Smooth muscle cell (in vitro differentiated cells): ENCODE data around the gene GPR42. TPM values are rescaled to one million over a fixed set of nuclear protein-coding genes. Genes with fewer than 3 reads are reported as not detected.
"Not testable (repeated sequence)": the region's sequence is repeated elsewhere in the genome, so short reads cannot be mapped to it uniquely, and the experiment has no call there.

Experiments
- DNase-seq: peaks from one replicate; lab custom pipeline; 2025; ENCODE audit not compliant: unreplicated experiment; lab: John Stamatoyannopoulos, UW
- H2AFZ ChIP-seq: fragments of 200-600 bp; sonication (generic); 2 replicates; pipeline ENCODE4 v1.6.0; 2016; ENCODE audit warnings: antibody characterized with exemption, low read depth, mild to moderate bottlenecking
- H3F3A ChIP-seq: fragments of 200-600 bp; sonication (generic); 2 replicates; pipeline ENCODE4 v1.6.0; 2017; ENCODE audit warnings: antibody characterized with exemption, low read depth
- H3K27ac ChIP-seq: fragments of 200-600 bp; sonication (generic); 2 replicates; pipeline ENCODE4 v1.5.1; 2016; ENCODE audit warnings: low read depth, mild to moderate bottlenecking
- H3K27me3 ChIP-seq: fragments of 200-600 bp; sonication (generic); 2 replicates; pipeline ENCODE4 v1.6.1; 2016; ENCODE audit warnings: low read depth, mild to moderate bottlenecking
- H3K36me3 ChIP-seq: fragments of 200-600 bp; sonication (generic); 2 replicates; pipeline ENCODE4 v1.5.1; 2016; ENCODE audit warnings: low read depth
- H3K4me1 ChIP-seq: fragments of 200-600 bp; sonication (generic); 2 replicates; pipeline ENCODE4 v1.5.1; 2016; ENCODE audit warnings: low read depth
- H3K4me2 ChIP-seq: fragments of 200-600 bp; sonication (generic); 2 replicates; pipeline ENCODE4 v1.6.0; 2016; ENCODE audit warnings: mild to moderate bottlenecking
- H3K4me3 ChIP-seq: fragments of 200-600 bp; sonication (generic); 2 replicates; pipeline ENCODE4 v1.5.1; 2016; ENCODE audit warnings: mild to moderate bottlenecking
- H3K79me2 ChIP-seq: fragments of 200-600 bp; sonication (generic); 2 replicates; pipeline ENCODE4 v1.6.0; 2016; ENCODE audit warnings: low read depth, mild to moderate bottlenecking
- H3K9ac ChIP-seq: fragments of 200-600 bp; sonication (generic); 2 replicates; pipeline ENCODE4 v1.6.0; 2016; ENCODE audit warnings: low read depth
- H3K9me3 ChIP-seq: fragments of 200-600 bp; sonication (generic); replicated peaks from 2 replicates; pipeline ENCODE4 v1.5.1; 2016; ENCODE audit warnings: low read depth
- H4K20me1 ChIP-seq: fragments of 200-600 bp; sonication (generic); 2 replicates; pipeline ENCODE4 v1.6.0; 2016; ENCODE audit warnings: low read depth
- CTCF ChIP-seq: fragments of 200-600 bp; sonication (generic); IDR thresholded peaks from 2 replicates; pipeline ENCODE4 v1.5.1; 2017; ENCODE audit warnings: borderline replicate concordance, mild to moderate bottlenecking, antibody characterized with exemption; ENCODE audit not compliant: insufficient read depth, poor library complexity, severe bottlenecking
- WGBS: methylation state at CpG from one replicate; pipeline ENCODE4 v1.1.7; 2016; ENCODE audit warnings: low lambda C conversion rate; 5-methylcytosine and 5-hydroxymethylcytosine counted together
- polyA plus RNA-seq: library from polyadenylated mRNA; unstranded; fragments of >200 nt; fragmentation: Nextera tagmentation; extraction: Ambion mirVana; gene quantifications from 2 replicates; pipeline ENCODE4 v1.2.1, GENCODE V29; 2016
- total RNA-seq: library from RNA; depleted of rRNA; stranded (reverse); fragments of >200 nt; gene quantifications from 2 replicates; pipeline ENCODE4 v1.2.3, GENCODE V29; 2014

GPR42 gene
- total and polyA plus RNA-seq, 2 experiments from 2014 or later, result not detected

- Histone ChIP-seq H3K79me2 (no peaks in the 10 kb centered on the region), H3K9me3 (no peaks in the 10 kb centered on the region), H3K4me1 (no peaks in the 10 kb centered on the region), H3K4me3 (no peak overlapping the region), H3K36me3 (no peaks in the 10 kb centered on the region), H3K27ac (no peak overlapping the region), H2AFZ (no peak overlapping the region), H3K27me3 (no peaks in the 10 kb centered on the region), H4K20me1 (no peaks in the 10 kb centered on the region), H3F3A (no peaks in the 10 kb centered on the region), H3K9ac (no peak overlapping the region), H3K4me2 (no peak overlapping the region)
- 65% methylated on average over 6 of the region's 6 CpGs for WGBS
- DNase-seq, result no peak
- no peak for TF ChIP-seq CTCF
These were observed 14.9 kb upstream of the GPR42 start for GRCh38 chr19:35355791-35356460.

- H3K4me1 ChIP-seq, result no peaks in the 10 kb centered on the region
- H2AFZ ChIP-seq, result peak within 1 kb of the TSS; percentile 58
- DNase-seq, result no peak
- H3K27me3 ChIP-seq, result no peaks in the 10 kb centered on the region
- H3K4me3 ChIP-seq, result no peak within 1 kb of the TSS
- H3K79me2 ChIP-seq, result no peaks in the 10 kb centered on the region
- TF ChIP-seq CTCF, result no peak
- no peaks in the 10 kb centered on the region for H3K9me3 ChIP-seq
- H3K36me3 ChIP-seq, result no peaks in the 10 kb centered on the region
- H3K9ac ChIP-seq, result no peak within 1 kb of the TSS
- 67% methylated on average over 18 of the region's 18 CpGs for WGBS
- H3K27ac ChIP-seq, result no peak within 1 kb of the TSS
- no peaks in the 10 kb centered on the region for H3F3A ChIP-seq
- H4K20me1 ChIP-seq, result no peaks in the 10 kb centered on the region
- no peak within 1 kb of the TSS for H3K4me2 ChIP-seq
These were observed 12.8 kb upstream of the GPR42 start, which contains the start of gene FFAR3 for GRCh38 chr19:35357867-35358573. TSS of gene FFAR3 (plus strand) at chr19:35358460. CDS start at chr19:35358891, 431 bp downstream.

- not testable (repeated sequence) for H3K9me3 ChIP-seq, H3K36me3 ChIP-seq, H3K4me1 ChIP-seq, H3K4me2 ChIP-seq, H3K27me3 ChIP-seq, H3K4me3 ChIP-seq, H3K9ac ChIP-seq, DNase-seq, H2AFZ ChIP-seq, H4K20me1 ChIP-seq, H3K79me2 ChIP-seq, H3F3A ChIP-seq, H3K27ac ChIP-seq
- WGBS, result 70% methylated on average over 11 of the region's 16 CpGs
These were observed 12.0 kb upstream of the GPR42 start for GRCh38 chr19:35358834-35359233.

GRCh38 chr19:35359395-35359794 lies 11.5 kb upstream of the GPR42 start:
- not testable (repeated sequence) for H2AFZ ChIP-seq, H3K27ac ChIP-seq, H4K20me1 ChIP-seq, H3K4me1 ChIP-seq, H3K9ac ChIP-seq, DNase-seq, H3K79me2 ChIP-seq, H3K4me3 ChIP-seq, H3F3A ChIP-seq, H3K4me2 ChIP-seq, H3K27me3 ChIP-seq, H3K9me3 ChIP-seq, H3K36me3 ChIP-seq
- 94% methylated on average over 14 of the region's 21 CpGs for WGBS

- WGBS, result 79% methylated on average over 3 of the region's 5 CpGs
- not testable (repeated sequence) for H3K4me1 ChIP-seq, DNase-seq, H3K9me3 ChIP-seq, H3K79me2 ChIP-seq, H4K20me1 ChIP-seq, H3F3A ChIP-seq, H3K27me3 ChIP-seq, H3K4me3 ChIP-seq, H3K4me2 ChIP-seq, H2AFZ ChIP-seq, H3K27ac ChIP-seq, H3K9ac ChIP-seq, H3K36me3 ChIP-seq
These were observed 10.8 kb upstream of the GPR42 start for GRCh38 chr19:35360081-35360480.
